BLaER1 treated with 17β-estradiol and CSF1 and Interleukin-3, amounts not matched to agents 10 nM and 100 nM (cell line): ENCODE measurements around the gene ADD3.

ENCODE experiments used
- H3K27ac ChIP-seq, 11 experiments: shearing (Covaris generic); formaldehyde crosslinking; 2 replicates each; pipeline ENCODE4 v1.8.1; 2022
- H3K27me3 ChIP-seq, 11 experiments: shearing (Covaris generic); formaldehyde crosslinking; 2 replicates each; pipeline ENCODE4 v1.8.1; 2022
- H3K36me3 ChIP-seq, 11 experiments: shearing (Covaris generic); formaldehyde crosslinking; 2 replicates each; pipeline ENCODE4 v1.8.1; 2022
- H3K4me1 ChIP-seq, 10 experiments: shearing (Covaris generic); formaldehyde crosslinking; 2 replicates each; pipeline ENCODE4 v1.8.1; 2022
- H3K4me2 ChIP-seq, 11 experiments: shearing (Covaris generic); formaldehyde crosslinking; 2 replicates each; pipeline ENCODE4 v1.8.1; 2022
- H3K4me3 ChIP-seq, 10 experiments: shearing (Covaris generic); formaldehyde crosslinking; 2 replicates each; pipeline ENCODE4 v1.8.1; 2022
- H3K9ac ChIP-seq, 11 experiments: shearing (Covaris generic); formaldehyde crosslinking; 2 replicates each; pipeline ENCODE4 v1.8.1; 2022
- H3K9me3 ChIP-seq, 11 experiments: shearing (Covaris generic); formaldehyde crosslinking; replicated peaks in 1 of 11; 2 replicates each; pipeline ENCODE4 v1.8.1; 2022
- H4K20me1 ChIP-seq, 11 experiments: shearing (Covaris generic); formaldehyde crosslinking; 2 replicates each; pipeline ENCODE4 v1.8.1; 2022
- Cebpa-rat ChIP-seq, 11 experiments: shearing (Covaris generic); IDR thresholded peaks; 2 replicates each; pipeline ENCODE4 v1.8.1; 2022

The ADD3 gene

DNA sequence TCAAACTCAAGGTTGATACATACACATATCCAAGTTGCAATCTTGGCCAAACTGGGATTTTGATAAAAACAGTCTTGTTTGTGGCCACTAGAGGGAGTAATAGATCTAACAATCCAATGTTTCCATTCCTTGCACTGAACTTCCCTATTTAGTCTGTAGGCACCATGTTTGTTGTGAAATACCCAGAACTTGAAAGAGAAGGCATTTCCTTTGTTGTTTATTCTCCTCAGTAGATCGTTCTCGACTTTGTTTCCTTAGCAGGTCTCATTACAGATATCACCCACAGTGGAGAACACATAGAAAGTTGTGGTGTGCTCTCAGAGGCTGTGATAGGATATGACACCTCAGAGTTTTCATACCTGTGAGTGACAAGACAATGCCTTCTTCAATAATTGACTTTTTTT lies 129.4 kb downstream of the ADD3 start:
- peak in 8 of 11 experiments; percentile 32 to 84 (median 56); a peak in 11 of 22 replicates for TF ChIP-seq Cebpa-rat (IDR thresholded peaks at IDR 0.05)
- no peaks in the 10 kb centered on the region; a peak in 1 of 22 replicates for H4K20me1 ChIP-seq
- H3K36me3 ChIP-seq, result peaks cover 10 to 39% (median 16%) of the 10 kb centered on the region in 11 experiments; a peak in 20 of 22 replicates
- H3K27me3 ChIP-seq, result no peaks in the 10 kb centered on the region
- H3K9me3 ChIP-seq, result no peaks in the 10 kb centered on the region
- H3K9ac ChIP-seq, result peak overlapping the region in 6 of 11 experiments; percentile 27 to 54 (median 48); a peak in 10 of 22 replicates
- peak overlapping the region; percentile 35 to 82 (median 65) for H3K4me2 ChIP-seq
- H3K27ac ChIP-seq, result peak overlapping the region; percentile 52 to 83 (median 71); a peak in 20 of 22 replicates
- peak overlapping the region in 1 of 10 experiments; percentile 12; a peak in 2 of 20 replicates for H3K4me3 ChIP-seq
- peaks cover 25 to 47% (median 39%) of the 10 kb centered on the region in 10 experiments for H3K4me1 ChIP-seq

DNA sequence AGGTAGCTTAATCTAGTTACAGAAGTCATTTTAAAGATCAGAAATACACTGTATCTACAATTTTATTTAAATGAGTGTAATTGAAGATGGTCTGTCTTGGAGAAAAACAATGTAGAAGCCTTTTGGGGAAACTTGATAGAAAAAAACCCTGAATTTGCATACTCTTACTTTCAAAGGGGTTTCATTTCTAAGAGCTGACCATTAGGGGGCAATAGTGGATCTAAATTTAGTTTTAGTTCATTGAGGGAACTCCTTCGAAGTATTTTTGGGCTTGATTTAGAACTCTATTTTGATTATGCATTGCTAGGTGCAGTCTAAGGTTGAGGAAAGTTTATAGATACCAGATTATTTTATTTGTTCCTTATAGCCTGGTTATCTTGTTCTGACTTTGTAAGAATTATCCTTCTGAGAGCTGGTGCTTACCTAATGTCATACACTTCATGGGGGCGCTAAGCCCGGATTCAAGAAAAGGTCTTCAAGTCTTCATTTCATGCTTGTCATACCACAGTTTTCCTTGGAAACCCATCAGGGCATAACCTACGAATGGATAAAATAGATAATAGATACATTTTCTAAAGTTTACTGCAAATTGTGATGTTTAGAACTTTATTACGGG lies 130.5 kb downstream of the ADD3 start:
- no peak for TF ChIP-seq Cebpa-rat (IDR thresholded peaks at IDR 0.05)
- Histone ChIP-seq H3K4me3 (no peak overlapping the region), H3K4me2 (peak overlapping the region in 5 of 11 experiments; percentile 52 to 82 (median 65); a peak in 7 of 22 replicates)

DNA sequence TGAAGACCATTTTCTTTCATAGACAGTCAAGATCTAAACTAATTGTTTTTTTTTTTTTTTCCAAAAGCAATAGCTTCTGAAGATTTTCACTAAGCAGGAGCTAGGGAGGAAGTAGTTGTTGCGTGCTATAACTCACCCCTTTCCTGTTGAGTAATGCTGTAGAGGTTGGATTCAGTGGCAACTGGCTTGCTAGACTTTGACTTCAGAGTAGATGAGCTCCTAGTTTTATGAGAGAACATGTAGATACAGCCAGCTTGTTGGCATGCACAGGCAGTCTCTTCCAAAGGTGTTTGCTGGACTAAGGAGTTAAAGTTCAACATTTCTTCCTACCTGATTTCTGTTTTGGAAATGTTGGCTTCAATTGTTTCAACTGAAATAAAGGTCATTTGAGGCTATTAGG lies 133.4 kb downstream of the ADD3 start:
- Histone ChIP-seq H3K4me1 (peaks cover 17 to 57% (median 39%) of the 10 kb centered on the region in 10 experiments), H3K9me3 (no peaks in the 10 kb centered on the region), H3K4me3 (no peak overlapping the region), H3K27me3 (peaks cover 0 to 4% (median 0%) of the 10 kb centered on the region in 11 experiments; a peak in 2 of 22 replicates), H3K27ac (peak overlapping the region in 8 of 11 experiments; percentile 13 to 69 (median 38); a peak in 12 of 22 replicates), H4K20me1 (peaks cover 0 to 3% (median 0%) of the 10 kb centered on the region in 11 experiments; a peak in 1 of 22 replicates), H3K36me3 (peaks cover 0 to 9% (median 0%) of the 10 kb centered on the region in 11 experiments; a peak in 3 of 22 replicates), H3K9ac (peak overlapping the region in 4 of 11 experiments; percentile 10 to 40 (median 35); a peak in 5 of 22 replicates), H3K4me2 (peak overlapping the region; percentile 9 to 87 (median 73); a peak in 21 of 22 replicates)
- no peak for TF ChIP-seq Cebpa-rat (IDR thresholded peaks at IDR 0.05)

More for the DNA sequence above, 130.5 kb downstream of the ADD3 start:
- H3K4me1 ChIP-seq, result peaks cover 25 to 50% (median 41%) of the 10 kb centered on the region in 10 experiments
- no peaks in the 10 kb centered on the region for H3K27me3 ChIP-seq
- peak overlapping the region in 7 of 11 experiments; percentile 64 to 83 (median 77); a peak in 10 of 22 replicates for H3K27ac ChIP-seq
- H3K9ac ChIP-seq, result 0 out of 22 replicates have a peak overlapping the region, but pooled peaks of 1 of the 11 experiments have one; percentile 50
- no peaks in the 10 kb centered on the region; a peak in 1 of 22 replicates for H4K20me1 ChIP-seq
- H3K9me3 ChIP-seq, result no peaks in the 10 kb centered on the region
- peaks cover under 1 to 27% (median 5%) of the 10 kb centered on the region in 11 experiments; a peak in 16 of 22 replicates for H3K36me3 ChIP-seq

DNA sequence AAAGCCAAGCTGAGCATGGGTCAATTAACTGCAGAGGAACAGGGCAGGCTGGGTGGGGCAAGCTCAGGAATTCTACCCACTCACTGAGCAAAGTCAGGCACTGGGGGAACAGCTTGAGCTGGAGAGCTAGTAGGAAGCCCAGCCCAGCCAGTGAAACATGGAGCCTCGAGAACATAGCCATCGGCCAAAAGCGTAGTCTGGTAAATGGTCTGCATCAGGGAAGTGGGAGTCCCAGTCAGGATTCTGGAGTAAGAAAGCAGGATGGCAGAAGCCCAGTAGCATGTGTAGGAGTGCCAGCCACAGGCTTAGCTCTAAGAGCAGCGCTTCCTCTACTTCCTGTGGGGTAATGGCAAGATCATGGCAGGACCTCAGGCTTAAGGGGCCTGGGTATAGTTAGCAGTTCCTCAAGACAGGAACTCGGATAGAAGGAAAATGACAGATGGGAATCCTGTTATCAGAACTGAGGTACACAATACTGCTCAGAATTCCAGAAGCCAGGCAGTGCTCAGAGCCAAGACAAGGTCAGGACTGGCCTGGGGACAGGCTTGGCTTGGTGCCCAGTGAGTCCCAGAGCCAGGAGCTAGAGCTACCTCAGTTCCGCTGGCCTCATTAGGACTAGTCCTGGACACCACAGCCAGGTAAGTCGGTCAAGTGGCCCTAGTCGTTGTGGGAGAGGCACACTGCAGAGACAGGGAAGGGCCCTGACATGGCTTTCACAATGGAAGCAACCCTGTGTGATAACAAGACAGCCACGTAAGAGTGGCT lies 134.3 kb downstream of the ADD3 start:
- TF ChIP-seq Cebpa-rat (IDR thresholded peaks at IDR 0.05), result no peak
- 0 out of 22 replicates have a peak, but pooled peaks cover 0 to 3% (median 0%) of the 10 kb centered on the region in 11 experiments for H4K20me1 ChIP-seq
- no peak overlapping the region for H3K4me3 ChIP-seq
- peaks cover 0 to 9% (median 0%) of the 10 kb centered on the region in 11 experiments; a peak in 2 of 22 replicates for H3K36me3 ChIP-seq
- H3K9ac ChIP-seq, result no peak overlapping the region
- peaks cover 0 to 4% (median 0%) of the 10 kb centered on the region in 11 experiments; a peak in 3 of 22 replicates for H3K27me3 ChIP-seq
- peak overlapping the region in 10 of 11 experiments; percentile 7 to 87 (median 74); a peak in 19 of 22 replicates for H3K4me2 ChIP-seq
- H3K9me3 ChIP-seq, result no peaks in the 10 kb centered on the region
- peak overlapping the region in 5 of 11 experiments; percentile 13 to 54 (median 36); a peak in 6 of 22 replicates for H3K27ac ChIP-seq
- H3K4me1 ChIP-seq, result peaks cover 17 to 57% (median 39%) of the 10 kb centered on the region in 10 experiments

DNA sequence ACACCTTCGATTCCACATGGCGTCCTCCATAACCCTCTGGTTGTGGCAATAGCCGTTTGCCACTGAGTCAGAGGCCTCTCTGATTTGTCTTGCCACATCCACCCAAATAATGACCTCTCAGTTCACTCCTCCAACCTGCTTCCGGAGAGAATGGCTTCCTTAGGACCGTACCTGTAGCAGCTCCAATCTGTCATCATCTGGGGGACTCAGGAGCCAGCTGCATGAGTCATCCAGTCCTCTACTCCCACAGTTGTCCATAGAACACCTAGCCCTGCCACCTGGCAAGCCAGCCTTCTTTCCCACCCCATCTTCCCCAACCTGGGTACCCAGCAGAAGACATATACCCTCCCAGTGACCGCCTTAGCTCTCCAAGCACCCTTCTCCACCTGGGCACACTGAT lies 135.2 kb downstream of the ADD3 start:
- Histone ChIP-seq H3K9ac (no peak overlapping the region), H3K4me2 (no peak overlapping the region; a peak in 1 of 22 replicates), H3K4me1 (peaks cover 8 to 48% (median 30%) of the 10 kb centered on the region in 10 experiments; a peak in 19 of 20 replicates), H3K9me3 (no peaks in the 10 kb centered on the region), H4K20me1 (peaks cover 0 to 8% (median 0%) of the 10 kb centered on the region in 11 experiments; a peak in 2 of 22 replicates), H3K27ac (no peak overlapping the region), H3K4me3 (no peak overlapping the region), H3K36me3 (peaks cover 0 to 9% (median 0%) of the 10 kb centered on the region in 11 experiments; a peak in 2 of 22 replicates), H3K27me3 (peaks cover 0 to 4% (median 0%) of the 10 kb centered on the region in 11 experiments; a peak in 3 of 22 replicates)
- no peak for TF ChIP-seq Cebpa-rat (IDR thresholded peaks at IDR 0.05)

DNA sequence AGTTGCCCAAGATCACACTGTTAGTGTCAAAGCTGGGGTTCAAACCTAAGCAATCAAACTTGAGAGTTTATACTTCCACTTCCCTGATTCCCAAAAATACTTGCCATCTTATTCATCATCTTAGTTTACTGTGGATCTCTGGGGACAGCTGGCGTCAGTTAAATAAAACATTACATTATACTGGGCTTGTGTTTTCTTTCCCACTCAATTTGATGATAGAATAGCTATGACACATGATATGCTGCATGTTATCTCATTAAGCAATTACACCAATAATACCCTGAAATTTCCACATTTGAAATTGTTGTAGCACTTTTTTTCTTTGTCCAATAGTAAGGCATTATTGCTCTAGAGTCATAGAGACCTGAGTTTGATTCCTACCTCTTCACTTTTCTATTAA lies 136.7 kb downstream of the ADD3 start:
- Histone ChIP-seq H3K4me3 (no peak overlapping the region), H3K27ac (no peak overlapping the region), H3K9ac (no peak overlapping the region), H4K20me1 (peaks cover 0 to 23% (median 0%) of the 10 kb centered on the region in 11 experiments; a peak in 4 of 22 replicates), H3K4me2 (no peak overlapping the region), H3K27me3 (peaks cover 0 to 15% (median 0%) of the 10 kb centered on the region in 11 experiments; a peak in 9 of 22 replicates), H3K4me1 (peaks cover 7 to 40% (median 25%) of the 10 kb centered on the region in 10 experiments; a peak in 18 of 20 replicates), H3K36me3 (peaks cover 0 to 4% (median 0%) of the 10 kb centered on the region in 11 experiments; a peak in 1 of 22 replicates), H3K9me3 (no peaks in the 10 kb centered on the region)
- no peak for TF ChIP-seq Cebpa-rat (IDR thresholded peaks at IDR 0.05)

DNA sequence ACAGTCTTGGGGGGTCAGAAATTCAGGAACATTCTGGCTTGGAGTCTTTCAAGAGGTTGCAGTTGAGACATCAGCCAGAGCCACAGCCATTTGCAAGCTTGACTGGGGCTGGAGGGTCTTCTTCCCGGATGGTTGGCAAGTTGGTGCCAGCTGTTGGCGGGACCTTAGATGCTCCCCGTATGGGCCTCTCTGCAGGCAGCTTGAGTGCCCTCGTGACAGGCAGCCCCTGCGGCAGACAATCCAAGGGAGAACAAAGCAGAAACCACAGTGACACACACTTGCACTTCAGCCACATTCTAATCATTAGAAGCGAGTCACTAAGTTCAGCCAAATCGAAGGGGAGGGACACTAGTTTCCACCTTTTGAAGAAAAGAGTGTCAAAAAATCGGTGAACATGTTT lies 140.2 kb downstream of the ADD3 start:
- peaks cover 0 to 57% (median 6%) of the 10 kb centered on the region in 11 experiments; a peak in 10 of 22 replicates for H4K20me1 ChIP-seq
- no peak for TF ChIP-seq Cebpa-rat (IDR thresholded peaks at IDR 0.05)
- no peak overlapping the region for H3K27ac ChIP-seq
- H3K9ac ChIP-seq, result no peak overlapping the region
- no peak overlapping the region for H3K4me3 ChIP-seq
- H3K36me3 ChIP-seq, result no peaks in the 10 kb centered on the region
- H3K4me1 ChIP-seq, result peaks cover 2 to 31% (median 17%) of the 10 kb centered on the region in 10 experiments; a peak in 17 of 20 replicates
- H3K9me3 ChIP-seq, result no peaks in the 10 kb centered on the region
- no peak overlapping the region for H3K4me2 ChIP-seq
- H3K27me3 ChIP-seq, result peaks cover 0 to 45% (median 22%) of the 10 kb centered on the region in 11 experiments; a peak in 16 of 22 replicates

DNA sequence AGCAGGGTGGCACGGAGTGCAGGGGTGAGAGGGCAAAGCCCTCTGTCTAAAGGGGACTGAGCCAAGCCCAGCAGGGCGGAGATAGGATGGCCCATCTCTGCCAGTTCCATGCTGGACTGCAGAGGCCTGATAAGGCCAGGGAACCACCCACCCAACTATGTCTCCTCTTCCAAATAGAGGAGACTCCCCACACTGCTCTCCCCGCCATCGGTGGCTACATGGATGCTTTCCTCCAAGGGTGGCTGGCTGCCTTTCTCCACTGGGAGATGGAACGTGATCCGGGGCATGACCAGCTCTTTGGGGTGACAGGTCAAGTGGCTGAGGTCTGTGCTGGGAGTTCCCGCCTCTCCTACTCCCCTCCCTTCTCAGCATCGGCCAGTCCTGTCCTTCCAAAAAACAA lies 141.5 kb downstream of the ADD3 start:
- H3K9ac ChIP-seq, result no peak overlapping the region
- peaks cover 0 to 58% (median 26%) of the 10 kb centered on the region in 11 experiments; a peak in 16 of 22 replicates for H3K27me3 ChIP-seq
- H3K4me3 ChIP-seq, result no peak overlapping the region
- no peaks in the 10 kb centered on the region for H3K9me3 ChIP-seq
- no peaks in the 10 kb centered on the region for H3K36me3 ChIP-seq
- H3K4me2 ChIP-seq, result no peak overlapping the region
- no peak for TF ChIP-seq Cebpa-rat (IDR thresholded peaks at IDR 0.05)
- no peak overlapping the region for H3K27ac ChIP-seq
- peaks cover 0 to 65% (median 6%) of the 10 kb centered on the region in 11 experiments; a peak in 10 of 22 replicates for H4K20me1 ChIP-seq
- H3K4me1 ChIP-seq, result peaks cover 14 to 42% (median 28%) of the 10 kb centered on the region in 10 experiments
